ENCODE results near the gene MBNL1.

GRCh38 chr3:152225201-152225600 is 43.5 kb upstream of the MBNL1 start:
- TF ChIP-seq POLR2A (IDR thresholded peaks at IDR 0.05) = no peak
- no peak for TF ChIP-seq CTCF (IDR thresholded peaks at IDR 0.05)
